K562 (cell line): ENCODE measurements around the gene GDAP1L1. TPM values are rescaled to one million over a fixed set of nuclear protein-coding genes. Genes with fewer than 3 reads are reported as not detected.

Source experiments
- ELF2 ChIP-seq: fragments of 250-450 bp; sonication (Bioruptor Pico); IDR thresholded peaks from 2 replicates; pipeline ENCODE4 v1.5.0; 2021; ENCODE audit warnings: mild to moderate bottlenecking
- ILK ChIP-seq: fragments of 450-650 bp; IDR thresholded peaks from 2 replicates; pipeline ENCODE4 v1.6.1; 2016; ENCODE audit warnings: missing genetic modification characterization, low read depth, mild to moderate bottlenecking, missing compliant biosample characterization, moderate library complexity, borderline replicate concordance
- JUND ChIP-seq, 2 experiments: IDR thresholded peaks; 2 replicates in 1 of 2; 3 replicates in 1 of 2; pipeline ENCODE4 v1.6.1; 2011; ENCODE audit warnings: borderline replicate concordance in 2 of 2, low read depth in 2 of 2, low read length in 2 of 2, improper control_type of control experiment in 1 of 2, missing biosample characterization in 1 of 2, missing genetic modification characterization in 1 of 2, missing genetic modification reagents in 1 of 2
- KAT7 ChIP-seq: sonication (generic); formaldehyde crosslinking; IDR thresholded peaks from 2 replicates; pipeline ENCODE4 v1.8.0; 2022; ENCODE audit warnings: missing genetic modification reagents, mild to moderate bottlenecking, borderline replicate concordance
- NFATC3 ChIP-seq: fragments of 450-650 bp; IDR thresholded peaks from 2 replicates; pipeline ENCODE4 v1.6.1; 2017; ENCODE audit warnings: mild to moderate bottlenecking
- PTTG1 ChIP-seq: fragments of 450-650 bp; IDR thresholded peaks from 2 replicates; pipeline ENCODE4 v1.6.1; 2016; ENCODE audit warnings: low read depth, mild to moderate bottlenecking, missing genetic modification characterization, missing compliant biosample characterization
- RBM14 ChIP-seq: fragments of 200-400 bp; formaldehyde crosslinking; IDR thresholded peaks from 2 replicates; pipeline ENCODE4 v1.6.1; 2018; ENCODE audit warnings: low read depth, mild to moderate bottlenecking, low read length, moderate library complexity, borderline replicate concordance; ENCODE audit not compliant: insufficient read depth
- RREB1 ChIP-seq: fragments of 250-450 bp; sonication (Bioruptor Pico); IDR thresholded peaks from 2 replicates; pipeline ENCODE4 v1.4.0; 2020
- ZBTB49 ChIP-seq: sonication (generic); formaldehyde crosslinking; IDR thresholded peaks from 2 replicates; pipeline ENCODE4 v1.8.0; 2022; ENCODE audit warnings: missing genetic modification reagents, mild to moderate bottlenecking, borderline replicate concordance
- ZNF263 ChIP-seq: sonication (generic); formaldehyde crosslinking; IDR thresholded peaks from 2 replicates; pipeline ENCODE4 v1.8.0; 2022; ENCODE audit warnings: mild to moderate bottlenecking, missing genetic modification reagents, borderline replicate concordance
- ZNF583 ChIP-seq: fragments of 250-450 bp; sonication (Bioruptor Pico); IDR thresholded peaks from 2 replicates; pipeline ENCODE4 v1.4.0; 2020
- ZSCAN29 ChIP-seq: fragments of 450-650 bp; IDR thresholded peaks from 2 replicates; pipeline ENCODE4 v1.6.1; 2017
- polyA plus RNA-seq, 8 experiments: library from polyadenylated mRNA; depleted of rRNA in 4 of 8; stranded (reverse) in 5 of 8; unstranded in 3 of 8; fragments of >200 nt; fragmentation: Nextera tagmentation in 2 of 8; fragmentation: Illumina TruSeq in 1 of 8; extraction: Ambion mirVana in 2 of 8; extraction: Trizol in 1 of 8; gene quantifications; 2 replicates each; pipeline versions ENCODE4 v1.2.1 to v1.2.3, GENCODE V29; 2011 to 2014; ENCODE audit warnings: inconsistent platforms in 1 of 8, missing spikeins in 1 of 8
- total RNA-seq, 7 experiments: library from RNA; depleted of rRNA in 6 of 7; stranded (reverse); fragments of >200 nt in 6 of 7; fragmentation: Illumina TruSeq in 2 of 7; extraction: Trizol in 2 of 7; gene quantifications; 2 replicates each; pipeline versions ENCODE4 v1.2.1 to v1.2.3, GENCODE V29; 2011 to 2021; ENCODE audit warnings: low replicate concordance in 1 of 7

Gene GDAP1L1
- total and polyA plus RNA-seq, 9 of the 15 experiments (the other 6 are each of a cell fraction or from before 2014, with no cell fraction given) = 0.06 to 0.40 (median 0.19) TPM; not detected in 5

- TF ChIP-seq RREB1 (CRISPR knock-in tag) = no peak
- no peak for TF ChIP-seq ELF2
- no peak for TF ChIP-seq ZNF263 (CRISPR knock-in tag)
- TF ChIP-seq ZSCAN29 = no peak
- no peak for TF ChIP-seq JUND (IDR thresholded peaks at IDR 0.05; ENCODE audit: borderline replicate concordance, low read depth, low read length)
- TF ChIP-seq JUND (tag; IDR thresholded peaks at IDR 0.05; ENCODE audit: borderline replicate concordance, low read depth, low read length) = no peak
- no peak for TF ChIP-seq PTTG1 (tag)
- no peak for TF ChIP-seq NFATC3
- TF ChIP-seq ILK (tag) = no peak
- TF ChIP-seq RBM14 = no peak
- TF ChIP-seq ZNF583 (CRISPR knock-in tag) = no peak
- no peak for TF ChIP-seq KAT7 (CRISPR knock-in tag)
- no peak for TF ChIP-seq ZBTB49 (CRISPR knock-in tag)
- TF ChIP-seq, all 486 proteins: peak for 0
These were observed 41.1 kb downstream of the GDAP1L1 start (continued) for GRCh38 chr20:44288252-44288651.
